WI38 (cell line): ENCODE measurements around the gene OAS3.
"Not testable (repeated sequence)": the region's sequence is repeated elsewhere in the genome, so short reads cannot be mapped to it uniquely, and the experiment has no call there.

Experiments
- H3K4me3 ChIP-seq: 2 replicates; pipeline ENCODE4 v1.5.1; 2011; ENCODE audit warnings: low read depth, mild to moderate bottlenecking, control low read depth, low read length
- CTCF ChIP-seq: IDR thresholded peaks from 2 replicates; pipeline ENCODE4 v1.5.1; 2012; ENCODE audit warnings: low read depth, mild to moderate bottlenecking, control low read depth, low read length

Gene OAS3

GRCh38 chr12:112987561-112987960 lies 49.3 kb downstream of the OAS3 start:
- no peak for TF ChIP-seq CTCF

GRCh38 chr12:112988224-112988623 lies 50.0 kb downstream of the OAS3 start:
- no peak for TF ChIP-seq CTCF
- no peak overlapping the region for H3K4me3 ChIP-seq

More at GRCh38 chr12:112987561-112987960, 49.3 kb downstream of the OAS3 start:
- H3K4me3 ChIP-seq, result no peak overlapping the region

GRCh38 chr12:112988823-112989385 lies 50.6 kb downstream of the OAS3 start:
- not testable (repeated sequence) for H3K4me3 ChIP-seq

- H3K4me3 ChIP-seq, result no peak overlapping the region
- no peak for TF ChIP-seq CTCF
Observed at GRCh38 chr12:112989806-112990205, 51.5 kb downstream of the OAS3 start.

- TF ChIP-seq CTCF, result peak; percentile 96
- H3K4me3 ChIP-seq, result no peak overlapping the region
Observed at GRCh38 chr12:112992541-112993398, 54.5 kb downstream of the OAS3 start.

GRCh38 chr12:112995008-112995407 lies 56.7 kb downstream of the OAS3 start:
- TF ChIP-seq CTCF, result no peak
- H3K4me3 ChIP-seq, result no peak overlapping the region

- no peak overlapping the region for H3K4me3 ChIP-seq
- TF ChIP-seq CTCF, result no peak
Observed at GRCh38 chr12:112996501-112996900, 58.2 kb downstream of the OAS3 start.
